K562 (cell line): ENCODE measurements around the gene DTWD2. TPM values are rescaled to one million over a fixed set of nuclear protein-coding genes. Genes with fewer than 3 reads are reported as not detected.

Experiments used
- polyA plus RNA-seq, 8 experiments: library from polyadenylated mRNA; depleted of rRNA in 4 of 8; stranded (reverse) in 5 of 8; unstranded in 3 of 8; fragments of >200 nt; fragmentation: Nextera tagmentation in 2 of 8; fragmentation: Illumina TruSeq in 1 of 8; extraction: Ambion mirVana in 2 of 8; extraction: Trizol in 1 of 8; gene quantifications; 2 replicates each; pipeline versions ENCODE4 v1.2.1 to v1.2.3, GENCODE V29; 2011 to 2014; ENCODE audit warnings: inconsistent platforms in 1 of 8, missing spikeins in 1 of 8
- total RNA-seq, 7 experiments: library from RNA; depleted of rRNA in 6 of 7; stranded (reverse); fragments of >200 nt in 6 of 7; fragmentation: Illumina TruSeq in 2 of 7; extraction: Trizol in 2 of 7; gene quantifications; 2 replicates each; pipeline versions ENCODE4 v1.2.1 to v1.2.3, GENCODE V29; 2011 to 2021; ENCODE audit warnings: low replicate concordance in 1 of 7
- TF ChIP-seq, protein P1 (sequence below), 2 experiments: fragments of 450-650 bp; formaldehyde crosslinking in 1 of 2; IDR thresholded peaks; 2 replicates each; pipeline versions ENCODE4 v1.4.0 to v1.6.1; 2014 to 2020; ENCODE audit warnings: mild to moderate bottlenecking in 2 of 2, borderline replicate concordance in 1 of 2, low read depth in 1 of 2

Gene DTWD2
- total and polyA plus RNA-seq, 9 of the 15 experiments (the other 6 are each of a cell fraction or from before 2014, with no cell fraction given), result 0.99 to 10.8 (median 4.1) TPM

DNA sequence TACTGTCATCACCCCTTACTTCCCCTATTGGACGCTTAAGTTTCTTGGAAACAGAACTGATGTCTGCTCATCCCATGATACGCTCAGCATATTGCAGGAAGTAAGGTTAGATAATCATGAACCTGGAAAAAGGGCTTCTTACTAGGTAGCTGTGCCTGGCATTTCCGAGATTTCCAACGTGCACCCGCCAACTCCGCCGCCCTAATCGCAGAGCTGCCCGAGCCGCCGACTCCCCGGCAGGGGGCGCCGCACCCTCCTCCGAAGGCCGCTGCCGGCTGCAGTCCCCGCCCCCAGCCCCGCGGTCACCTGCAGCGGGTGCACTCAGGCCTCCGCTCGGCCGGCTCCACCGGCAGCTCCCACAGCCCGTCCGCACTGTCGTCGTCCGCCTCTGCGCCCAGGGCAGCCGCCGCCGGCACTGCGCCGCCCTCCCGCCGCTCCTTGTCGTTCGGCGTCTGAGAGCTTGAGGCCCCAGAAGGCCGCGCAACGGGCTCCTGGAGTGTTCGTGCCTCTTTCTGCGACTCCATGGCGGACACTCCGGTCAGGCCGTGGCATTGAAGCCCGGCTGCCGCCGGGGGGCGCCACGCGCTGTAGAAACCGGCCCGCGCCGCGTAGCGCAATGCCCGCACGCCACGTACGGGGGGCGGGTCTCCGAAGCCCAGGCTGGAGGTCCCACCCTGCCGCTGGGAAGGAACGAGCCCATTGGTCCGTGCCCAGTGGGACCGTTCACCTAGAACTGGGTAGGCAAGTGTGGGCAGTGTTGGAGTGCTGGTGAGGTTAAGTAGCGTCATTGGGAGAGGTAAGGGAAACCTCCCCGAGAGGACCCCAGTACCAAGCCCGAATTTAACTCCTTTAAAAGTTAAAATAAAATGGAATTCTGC lies at the start of gene DTWD2 (continued):
- TF ChIP-seq, protein P1, sequence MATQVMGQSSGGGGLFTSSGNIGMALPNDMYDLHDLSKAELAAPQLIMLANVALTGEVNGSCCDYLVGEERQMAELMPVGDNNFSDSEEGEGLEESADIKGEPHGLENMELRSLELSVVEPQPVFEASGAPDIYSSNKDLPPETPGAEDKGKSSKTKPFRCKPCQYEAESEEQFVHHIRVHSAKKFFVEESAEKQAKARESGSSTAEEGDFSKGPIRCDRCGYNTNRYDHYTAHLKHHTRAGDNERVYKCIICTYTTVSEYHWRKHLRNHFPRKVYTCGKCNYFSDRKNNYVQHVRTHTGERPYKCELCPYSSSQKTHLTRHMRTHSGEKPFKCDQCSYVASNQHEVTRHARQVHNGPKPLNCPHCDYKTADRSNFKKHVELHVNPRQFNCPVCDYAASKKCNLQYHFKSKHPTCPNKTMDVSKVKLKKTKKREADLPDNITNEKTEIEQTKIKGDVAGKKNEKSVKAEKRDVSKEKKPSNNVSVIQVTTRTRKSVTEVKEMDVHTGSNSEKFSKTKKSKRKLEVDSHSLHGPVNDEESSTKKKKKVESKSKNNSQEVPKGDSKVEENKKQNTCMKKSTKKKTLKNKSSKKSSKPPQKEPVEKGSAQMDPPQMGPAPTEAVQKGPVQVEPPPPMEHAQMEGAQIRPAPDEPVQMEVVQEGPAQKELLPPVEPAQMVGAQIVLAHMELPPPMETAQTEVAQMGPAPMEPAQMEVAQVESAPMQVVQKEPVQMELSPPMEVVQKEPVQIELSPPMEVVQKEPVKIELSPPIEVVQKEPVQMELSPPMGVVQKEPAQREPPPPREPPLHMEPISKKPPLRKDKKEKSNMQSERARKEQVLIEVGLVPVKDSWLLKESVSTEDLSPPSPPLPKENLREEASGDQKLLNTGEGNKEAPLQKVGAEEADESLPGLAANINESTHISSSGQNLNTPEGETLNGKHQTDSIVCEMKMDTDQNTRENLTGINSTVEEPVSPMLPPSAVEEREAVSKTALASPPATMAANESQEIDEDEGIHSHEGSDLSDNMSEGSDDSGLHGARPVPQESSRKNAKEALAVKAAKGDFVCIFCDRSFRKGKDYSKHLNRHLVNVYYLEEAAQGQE (IDR thresholded peaks at IDR 0.05; ENCODE audit: borderline replicate concordance), result peak; percentile 77
- TF ChIP-seq, protein P1 (CRISPR knock-in tag; IDR thresholded peaks at IDR 0.05; ENCODE audit: low read depth), result 0 out of 2 replicates have a peak, but pooled peaks have one; percentile 57
